ENCODE data around the gene RTL1.

RTL1 gene

GRCh38 chr14:100903672-100904185, at the start of gene RTL1:
Gene RTL1 (minus strand): TSS chr14:100903722. CDS start chr14:100884788, 18,934 bp downstream.
- DNase-seq (ENCODE audit: low spot score) = no peak

- DNase-seq (ENCODE audit: low spot score) = no peak
Observed at GRCh38 chr14:100950024-100950423, 46.5 kb upstream of the RTL1 start.

GRCh38 chr14:100944052-100944451, 40.5 kb upstream of the RTL1 start:
- no peak for DNase-seq (ENCODE audit: low spot score)

GRCh38 chr14:100930270-100930669, 26.7 kb upstream of the RTL1 start:
- no peak for DNase-seq (ENCODE audit: low spot score)

GRCh38 chr14:100915560-100915959, 12.0 kb upstream of the RTL1 start:
- DNase-seq (ENCODE audit: low spot score) = no peak

GRCh38 chr14:100914597-100915021, 11.1 kb upstream of the RTL1 start:
- DNase-seq (ENCODE audit: low spot score) = no peak

- DNase-seq (ENCODE audit: low spot score) = no peak
Observed at GRCh38 chr14:100911665-100912316, 8.3 kb upstream of the RTL1 start.

GRCh38 chr14:100910888-100911664, 7.6 kb upstream of the RTL1 start:
- no peak for DNase-seq (ENCODE audit: low spot score)

GRCh38 chr14:100909439-100909838, 5.9 kb upstream of the RTL1 start:
- DNase-seq (ENCODE audit: low spot score) = no peak

GRCh38 chr14:100907240-100907639, 3.7 kb upstream of the RTL1 start:
- no peak for DNase-seq (ENCODE audit: low spot score)

GRCh38 chr14:100906420-100906819, 2.9 kb upstream of the RTL1 start:
- DNase-seq (ENCODE audit: low spot score) = no peak

- no peak for DNase-seq (ENCODE audit: low spot score)
Observed at GRCh38 chr14:100905166-100905565, 1.6 kb upstream of the RTL1 start.

- DNase-seq (ENCODE audit: low spot score) = no peak
Observed at GRCh38 chr14:100904307-100905087, 975 bp upstream of the RTL1 start.

GRCh38 chr14:100903134-100903468, 421 bp downstream of the RTL1 start:
- no peak for DNase-seq (ENCODE audit: low spot score)

GRCh38 chr14:100902295-100903133, 1.0 kb downstream of the RTL1 start:
- DNase-seq (ENCODE audit: low spot score) = no peak

- no peak for DNase-seq (ENCODE audit: low spot score)
Observed at GRCh38 chr14:100901391-100902183, 1.9 kb downstream of the RTL1 start.

GRCh38 chr14:100900837-100901390, 2.6 kb downstream of the RTL1 start:
- DNase-seq (ENCODE audit: low spot score) = peak; percentile 35

GRCh38 chr14:100899884-100900771, 3.4 kb downstream of the RTL1 start:
- no peak for DNase-seq (ENCODE audit: low spot score)

Data from Ammon's horn (tissue), 1 donor.